Measurements from ENCODE around the gene AGO1. TPM values are rescaled to one million over a fixed set of nuclear protein-coding genes. Genes with fewer than 3 reads are reported as not detected.

The AGO1 gene
- total RNA-seq, 1 experiment from 2014 or later: 36.2 TPM

DNA sequence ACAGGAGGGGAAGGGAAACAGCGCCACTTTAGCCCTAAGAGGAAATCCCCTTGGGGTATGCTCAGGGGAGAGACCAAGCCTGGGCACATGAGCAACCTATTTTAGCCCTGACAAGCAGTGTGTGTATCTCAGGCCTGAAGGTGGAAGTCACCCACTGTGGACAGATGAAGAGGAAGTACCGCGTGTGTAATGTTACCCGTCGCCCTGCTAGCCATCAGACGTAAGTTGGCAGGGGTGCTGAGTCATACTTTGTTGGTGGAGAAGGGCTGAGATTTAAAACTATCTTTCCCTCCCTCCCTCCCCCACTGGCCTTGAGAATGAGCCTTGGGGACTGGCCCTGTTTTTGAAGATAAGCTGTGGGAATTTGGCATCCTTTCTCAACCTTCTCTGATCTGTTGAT is 11.2 kb downstream of the AGO1 start:
- POLR2A ChIA-PET: no interaction called here
- Histone ChIP-seq H4K20me1 (ENCODE audit: insufficient read depth) (no peaks in the 10 kb centered on the region), H3K9me3 (ENCODE audit: control insufficient read depth in 1 of 2, insufficient read depth in 1 of 2, low read depth in 1 of 2, low read length in 2 of 2) (no peaks in the 10 kb centered on the region), H2AFZ (ENCODE audit: low read depth, low read length, poor library complexity, severe bottlenecking) (no peak overlapping the region), H3K4me2 (ENCODE audit: low read length) (no peak overlapping the region), H3K9me2 (ENCODE audit: insufficient read depth) (no peaks in the 10 kb centered on the region), H3K4me3 (replicated peaks in 1 of 2; ENCODE audit: low read depth in 1 of 2, low read length in 2 of 2) (no peak overlapping the region), H3K27ac (ENCODE audit: low read depth, low read length) (no peak overlapping the region), H3K9ac (ENCODE audit: low read length) (no peak overlapping the region), H3K27me3 (ENCODE audit: insufficient read depth, low read length) (no peaks in the 10 kb centered on the region), H3K4me1 (ENCODE audit: control insufficient read depth in 1 of 2, insufficient read depth in 2 of 2, low read length in 2 of 2) (peaks cover 0 to 6% of the 10 kb centered on the region in 2 experiments; a peak in 1 of 4 replicates), H3K36me3 (ENCODE audit: control insufficient read depth in 1 of 2, insufficient read depth in 2 of 2, low read length in 2 of 2) (peaks cover 15 to 35% of the 10 kb centered on the region in 2 experiments; a peak in 3 of 4 replicates), H3K79me2 (ENCODE audit: insufficient read depth, low read length) (no peaks in the 10 kb centered on the region)
- intact Hi-C loops (cut with micrococcal nuclease): no loop called here
- CTCF ChIA-PET: no interaction called here
- RAD21 ChIA-PET (ENCODE audit: low non-redundant PET in 1 of 2, low total read pairs in 2 of 2, uncharacterized antibody in 2 of 2, unreplicated experiment in 2 of 2): no interaction called here
- ATAC-seq (no peak), DNase-seq (ENCODE audit: low read depth, low spot score) (no peak)
- TF ChIP-seq SRF (IDR thresholded peaks at IDR 0.05; ENCODE audit: low read depth) (no peak), POLR2A (IDR thresholded peaks at IDR 0.05; ENCODE audit: borderline replicate concordance, extremely low read depth, insufficient read depth, insufficient read length) (no peak), YY1 (IDR thresholded peaks at IDR 0.05; ENCODE audit: extremely low read depth, insufficient replicate concordance, low read depth, low read length) (no peak), CEBPB (IDR thresholded peaks at IDR 0.05; ENCODE audit: low read depth) (no peak), ZFX (IDR thresholded peaks at IDR 0.05) (no peak), ZNF274 (IDR thresholded peaks at IDR 0.05; ENCODE audit: low read depth, low read length) (no peak), JUND (IDR thresholded peaks at IDR 0.05) (no peak)
- no TSS peak for BruUV-seq (replicated peaks)

GRCh38 chr1:35894656-35895055 is 11.6 kb downstream of the AGO1 start:
- no peaks in the 10 kb centered on the region for H3K79me2 ChIP-seq (ENCODE audit: insufficient read depth, low read length)
- DNase-seq (ENCODE audit: low read depth, low spot score) (no peak), ATAC-seq (no peak)
- H3K9me2 ChIP-seq (ENCODE audit: insufficient read depth): no peaks in the 10 kb centered on the region
- no peak overlapping the region for H3K9ac ChIP-seq (ENCODE audit: low read length)
- no peaks in the 10 kb centered on the region for H3K27me3 ChIP-seq (ENCODE audit: insufficient read depth, low read length)
- H3K36me3 ChIP-seq (ENCODE audit: control insufficient read depth in 1 of 2, insufficient read depth in 2 of 2, low read length in 2 of 2): peaks cover 15 to 35% of the 10 kb centered on the region in 2 experiments; a peak in 3 of 4 replicates
- ChIA-PET POLR2A (no interaction called here), CTCF (interaction anchor here (4.4 kb wide), 1 partner anchor 12 kb away, joined by 12 read pairs; the partner anchor contains the start of gene AGO1), RAD21 (ENCODE audit: low non-redundant PET in 1 of 2, low total read pairs in 2 of 2, uncharacterized antibody in 2 of 2, unreplicated experiment in 2 of 2) (no interaction called here)
- H3K9me3 ChIP-seq (ENCODE audit: control insufficient read depth in 1 of 2, insufficient read depth in 1 of 2, low read depth in 1 of 2, low read length in 2 of 2): no peaks in the 10 kb centered on the region
- H3K4me3 ChIP-seq (replicated peaks in 1 of 2; ENCODE audit: low read depth in 1 of 2, low read length in 2 of 2): no peak overlapping the region
- intact Hi-C loops (cut with micrococcal nuclease): no loop called here
- no TSS peak for BruUV-seq (replicated peaks)
- H3K4me2 ChIP-seq (ENCODE audit: low read length): no peak overlapping the region
- no peaks in the 10 kb centered on the region for H4K20me1 ChIP-seq (ENCODE audit: insufficient read depth)
- no peak overlapping the region for H3K27ac ChIP-seq (ENCODE audit: low read depth, low read length)
- H2AFZ ChIP-seq (ENCODE audit: low read depth, low read length, poor library complexity, severe bottlenecking): no peak overlapping the region
- H3K4me1 ChIP-seq (ENCODE audit: control insufficient read depth in 1 of 2, insufficient read depth in 2 of 2, low read length in 2 of 2): peaks cover 0 to 6% of the 10 kb centered on the region in 2 experiments; a peak in 1 of 4 replicates
- TF ChIP-seq SP1 (IDR thresholded peaks at IDR 0.05; ENCODE audit: low read depth) (no peak), EZH2 (IDR thresholded peaks at IDR 0.05) (no peak), REST (IDR thresholded peaks at IDR 0.05; ENCODE audit: low read depth) (no peak), POLR2A (IDR thresholded peaks at IDR 0.05; ENCODE audit: borderline replicate concordance, extremely low read depth, insufficient read depth, insufficient read length) (no peak), SIN3A (IDR thresholded peaks at IDR 0.05; ENCODE audit: low read depth) (no peak), SRF (IDR thresholded peaks at IDR 0.05; ENCODE audit: low read depth) (no peak), ZFX (IDR thresholded peaks at IDR 0.05) (no peak), CBX3 (IDR thresholded peaks at IDR 0.05; ENCODE audit: low read depth) (no peak), EGR1 (IDR thresholded peaks at IDR 0.05; ENCODE audit: low read depth) (no peak), EZH2phosphoT487 (IDR thresholded peaks at IDR 0.05; ENCODE audit: borderline replicate concordance) (no peak), ELF1 (IDR thresholded peaks at IDR 0.05; ENCODE audit: borderline replicate concordance, low read depth) (no peak), POLR2AphosphoS5 (IDR thresholded peaks at IDR 0.05; ENCODE audit: low read depth, low read length) (no peak)
- TF ChIP-seq, protein P1, sequence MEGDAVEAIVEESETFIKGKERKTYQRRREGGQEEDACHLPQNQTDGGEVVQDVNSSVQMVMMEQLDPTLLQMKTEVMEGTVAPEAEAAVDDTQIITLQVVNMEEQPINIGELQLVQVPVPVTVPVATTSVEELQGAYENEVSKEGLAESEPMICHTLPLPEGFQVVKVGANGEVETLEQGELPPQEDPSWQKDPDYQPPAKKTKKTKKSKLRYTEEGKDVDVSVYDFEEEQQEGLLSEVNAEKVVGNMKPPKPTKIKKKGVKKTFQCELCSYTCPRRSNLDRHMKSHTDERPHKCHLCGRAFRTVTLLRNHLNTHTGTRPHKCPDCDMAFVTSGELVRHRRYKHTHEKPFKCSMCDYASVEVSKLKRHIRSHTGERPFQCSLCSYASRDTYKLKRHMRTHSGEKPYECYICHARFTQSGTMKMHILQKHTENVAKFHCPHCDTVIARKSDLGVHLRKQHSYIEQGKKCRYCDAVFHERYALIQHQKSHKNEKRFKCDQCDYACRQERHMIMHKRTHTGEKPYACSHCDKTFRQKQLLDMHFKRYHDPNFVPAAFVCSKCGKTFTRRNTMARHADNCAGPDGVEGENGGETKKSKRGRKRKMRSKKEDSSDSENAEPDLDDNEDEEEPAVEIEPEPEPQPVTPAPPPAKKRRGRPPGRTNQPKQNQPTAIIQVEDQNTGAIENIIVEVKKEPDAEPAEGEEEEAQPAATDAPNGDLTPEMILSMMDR (IDR thresholded peaks at IDR 0.05 in 2 of 3, conservative IDR thresholded peaks at IDR 0.05 in 1 of 3; ENCODE audit: borderline replicate concordance in 1 of 3, insufficient read depth in 1 of 3, low read depth in 2 of 3, low read length in 2 of 3): no peak

All from HCT116 (cell line).